A549 (cell line): ENCODE measurements around the gene SLC4A7. TPM values are rescaled to one million over a fixed set of nuclear protein-coding genes. Genes with fewer than 3 reads are reported as not detected.

ENCODE experiments used
- ATAC-seq, 2 experiments: fragments of 200-7000 bp in 1 of 2; fragments of >200 bp in 1 of 2; cut with Nextera tagmentation in 1 of 2; cut with Tn5 transposase in 1 of 2; 3 replicates each; pipeline versions ENCODE4 v1.8.0 to v1.9.1; 2018 to 2020; ENCODE audit warnings: mild to moderate bottlenecking in 1 of 2, moderate library complexity in 1 of 2
- CTCF ChIA-PET: fragments of 300-600 bp; sonication (Branson Sonifier 250); formaldehyde crosslinking; extraction: SDS; loops from one replicate; lab custom pipeline; 2021; ENCODE audit warnings: antibody characterized with exemption, inconsistent platforms; lab: Yijun Ruan, JAX
- POLR2A ChIA-PET: fragments of 350-600 bp; formaldehyde crosslinking; extraction: SDS; loops from one replicate; lab custom pipeline; 2021; ENCODE audit warnings: antibody characterized with exemption, inconsistent platforms; lab: Yijun Ruan, JAX
- DNase-seq, 2 experiments: peaks; one replicate each; pipeline versions ENCODE4 v3.0.0 to v3.0.0-alpha.2; 2011 to 2016; ENCODE audit warnings: low read depth in 1 of 2, low spot score in 1 of 2
- FAIRE-seq: peaks from 2 replicates; lab custom pipeline; 2011; peaks lifted over from hg19 to GRCh38; lab: Jason Lieb, UNC
- H3K27ac ChIP-seq, 2 experiments: fragments of >200 bp; sonication (Bioruptor Twin); formaldehyde crosslinking; 3 replicates each; pipeline ENCODE4 v1.5.1; 2016 to 2017
- H3K4me1 ChIP-seq: fragments of >200 bp; sonication (Bioruptor Twin); formaldehyde crosslinking; 3 replicates; pipeline ENCODE4 v1.6.1; 2016
- H3K4me2 ChIP-seq: fragments of >200 bp; sonication (Bioruptor Twin); formaldehyde crosslinking; 3 replicates; pipeline ENCODE4 v1.6.1; 2016
- H3K4me3 ChIP-seq: fragments of >200 bp; sonication (Bioruptor Twin); formaldehyde crosslinking; 3 replicates; pipeline ENCODE4 v1.5.1; 2016
- H3K9me3 ChIP-seq: fragments of >200 bp; sonication (Bioruptor Twin); formaldehyde crosslinking; 3 replicates; pipeline ENCODE4 v1.6.1; 2016
- BCL3 ChIP-seq: fragments of >200 bp; sonication (Bioruptor Twin); formaldehyde crosslinking; IDR thresholded peaks from 3 replicates; pipeline ENCODE4 v1.6.1; 2016
- CEBPB ChIP-seq, 2 experiments: fragments of >200 bp in 1 of 2; sonication (Bioruptor Twin) in 1 of 2; formaldehyde crosslinking in 1 of 2; IDR thresholded peaks; 2 replicates each; pipeline ENCODE4 v1.6.1; 2012 to 2016
- CTCF ChIP-seq: fragments of >200 bp; sonication (Bioruptor Twin); formaldehyde crosslinking; IDR thresholded peaks from 3 replicates; pipeline ENCODE4 v1.5.1; 2016
- EHF ChIP-seq: fragments of 250-450 bp; sonication (Bioruptor Pico); IDR thresholded peaks from 2 replicates; pipeline ENCODE4 v1.5.0; 2020; ENCODE audit warnings: mild to moderate bottlenecking
- EHMT2 ChIP-seq: fragments of 200-600 bp; sonication (generic); IDR thresholded peaks from 2 replicates; pipeline ENCODE4 v1.6.1; 2016; ENCODE audit warnings: antibody characterized with exemption, low read depth, mild to moderate bottlenecking, moderate library complexity
- ESRRA ChIP-seq: fragments of 150-350 bp; IDR thresholded peaks from 2 replicates; pipeline ENCODE4 v1.6.1; 2014; ENCODE audit warnings: mild to moderate bottlenecking, low read length, borderline replicate concordance
- FOXS1 ChIP-seq: fragments of 250-450 bp; sonication (Bioruptor Pico); IDR thresholded peaks from 2 replicates; pipeline ENCODE4 v1.5.0; 2020; ENCODE audit warnings: mild to moderate bottlenecking, moderate library complexity
- GATA3 ChIP-seq: IDR thresholded peaks from 2 replicates; pipeline ENCODE4 v1.6.1; 2012; ENCODE audit warnings: borderline replicate concordance
- HDAC2 ChIP-seq: fragments of 200-600 bp; sonication (generic); IDR thresholded peaks from 2 replicates; pipeline ENCODE4 v1.6.1; 2016
- HES2 ChIP-seq: fragments of >200 bp; sonication (Bioruptor Twin); formaldehyde crosslinking; IDR thresholded peaks from 2 replicates; pipeline ENCODE4 v1.6.1; 2016
- HOXA7 ChIP-seq: fragments of 250-450 bp; sonication (Bioruptor Pico); IDR thresholded peaks from 2 replicates; pipeline ENCODE4 v1.5.0; 2020; ENCODE audit warnings: mild to moderate bottlenecking, moderate library complexity
- HOXB5 ChIP-seq: fragments of 250-450 bp; sonication (Bioruptor Pico); IDR thresholded peaks from 2 replicates; pipeline ENCODE4 v1.5.0; 2020; ENCODE audit warnings: mild to moderate bottlenecking, moderate library complexity
- MAZ ChIP-seq: fragments of 150-350 bp; IDR thresholded peaks from 2 replicates; pipeline ENCODE4 v1.6.1; 2014; ENCODE audit warnings: antibody characterized with exemption, low read depth, low read length, borderline replicate concordance
- NFE2L2 ChIP-seq: fragments of 150-350 bp; conservative IDR thresholded peaks from 2 replicates; pipeline ENCODE4 v1.6.1; 2014; ENCODE audit warnings: low read length
- POLR2A ChIP-seq: IDR thresholded peaks from 2 replicates; pipeline ENCODE4 v1.6.1; 2012; ENCODE audit warnings: mild to moderate bottlenecking, low read length
- RAD21 ChIP-seq, 2 experiments: fragments of >200 bp in 1 of 2; sonication (Bioruptor Twin) in 1 of 2; formaldehyde crosslinking in 1 of 2; IDR thresholded peaks in 1 of 2; conservative IDR thresholded peaks in 1 of 2; 2 replicates in 1 of 2; 3 replicates in 1 of 2; pipeline ENCODE4 v1.6.1; 2012 to 2018; ENCODE audit warnings: inconsistent platforms in 1 of 2
- RFX5 ChIP-seq: fragments of 450-650 bp; IDR thresholded peaks from 2 replicates; pipeline ENCODE4 v1.7.1; 2014; ENCODE audit warnings: antibody characterized with exemption, mild to moderate bottlenecking, moderate library complexity
- SMC3 ChIP-seq: fragments of >200 bp; sonication (Bioruptor Twin); formaldehyde crosslinking; IDR thresholded peaks from 3 replicates; pipeline ENCODE4 v1.6.1; 2018; ENCODE audit warnings: inconsistent platforms
- SREBF2 ChIP-seq: fragments of 450-650 bp; IDR thresholded peaks from 2 replicates; pipeline ENCODE4 v1.6.1; 2014; ENCODE audit warnings: mild to moderate bottlenecking, moderate library complexity
- TFCP2L1 ChIP-seq: fragments of 250-450 bp; sonication (Bioruptor Pico); IDR thresholded peaks from 2 replicates; pipeline ENCODE4 v1.5.0; 2021; ENCODE audit warnings: mild to moderate bottlenecking
- TP53 ChIP-seq: fragments of 250-450 bp; sonication (Bioruptor Pico); IDR thresholded peaks from 2 replicates; pipeline ENCODE4 v1.5.0; 2021; ENCODE audit warnings: mild to moderate bottlenecking, moderate library complexity
- USF2 ChIP-seq: fragments of 450-650 bp; IDR thresholded peaks from 2 replicates; pipeline ENCODE4 v1.6.1; 2014; ENCODE audit warnings: antibody characterized with exemption
- ZFP36 ChIP-seq: fragments of 450-650 bp; IDR thresholded peaks from 2 replicates; pipeline ENCODE4 v1.6.1; 2014; ENCODE audit warnings: borderline replicate concordance; ENCODE audit not compliant: partially characterized antibody
- WGBS: methylation state at CpG from one replicate; pipeline ENCODE4 v1.1.6; 2017; ENCODE audit errors: missing lambda C conversion rate; 5-methylcytosine and 5-hydroxymethylcytosine counted together
- polyA plus RNA-seq, 4 experiments: library from polyadenylated mRNA; depleted of rRNA in 3 of 4; stranded (reverse); fragments of >200 nt; fragmentation: RNase III in 1 of 4; extraction: RNeasy Plus Mini Kit Qiagen cat#74134 plus additional on column Dnase treatment in 1 of 4; gene quantifications; 2 replicates in 3 of 4; 3 replicates in 1 of 4; pipeline ENCODE4 v1.2.3, GENCODE V29; 2011 to 2017

Gene SLC4A7
- polyA plus RNA-seq, 2 of the 4 experiments (the other 2 are of a cell fraction) = 35.1 to 70.2 TPM

GRCh38 chr3:27507515-27508266, 23.5 kb upstream of the SLC4A7 start:
- TF ChIP-seq HOXB5 (no peak), TFCP2L1 (no peak), HDAC2 (no peak), TP53 (CRISPR knock-in tag) (no peak), FOXS1 (CRISPR knock-in tag) (no peak), GATA3 (no peak), CTCF (no peak), HES2 (no peak), POLR2A (no peak), SREBF2 (no peak), SMC3 (no peak), ZFP36 (no peak)
- WGBS = 23% methylated on average over 2 of the region's 2 CpGs
- POLR2A ChIA-PET = interaction anchor here (0.6 to 1.2 kb wide), 3 partner anchors 23 to 153 kb away, joined by 3 to 6 read pairs (median 3); partner anchors contain the start of gene SLC4A7
- Histone ChIP-seq H3K27ac (peak overlapping the region in 1 of 2 experiments; percentile 57; a peak in 3 of 6 replicates), H3K4me2 (peak overlapping the region; percentile 40), H3K9me3 (no peaks in the 10 kb centered on the region), H3K4me1 (peaks cover 30% of the 10 kb centered on the region), H3K4me3 (no peak overlapping the region)
- CTCF ChIA-PET = interaction anchor here (1.1 to 1.4 kb wide), 2 partner anchors 22 to 174 kb away, joined by 3 to 5 read pairs; no protein-coding TSS in a partner anchor
- no peak for FAIRE-seq
- ATAC-seq = peak; percentile 16 to 64; a peak in 5 of 6 replicates
- no peak for DNase-seq

- H3K9me3 ChIP-seq = no peaks in the 10 kb centered on the region
- H3K27ac ChIP-seq = no peak overlapping the region; a peak in 1 of 6 replicates
- peaks cover 26% of the 10 kb centered on the region for H3K4me1 ChIP-seq
- peak overlapping the region; percentile 40 for H3K4me2 ChIP-seq
- ChIA-PET POLR2A (interaction anchor here (1.2 kb wide), 1 partner anchor 23 kb away, joined by 6 read pairs; the partner anchor contains the start of gene SLC4A7), CTCF (interaction anchor here (1.1 to 1.4 kb wide), 2 partner anchors 23 to 174 kb away, joined by 3 to 5 read pairs; no protein-coding TSS in a partner anchor)
- FAIRE-seq = no peak
- H3K4me3 ChIP-seq = no peak overlapping the region
- WGBS = 17% methylated on average over 1 of the region's 1 CpG
- no peak for TF ChIP-seq EHMT2
- no peak for TF ChIP-seq USF2
- TF ChIP-seq HOXA7 (CRISPR knock-in tag) = no peak
- TF ChIP-seq EHF (CRISPR knock-in tag) = no peak
- no peak for TF ChIP-seq CEBPB (IDR thresholded peaks at IDR 0.05)
- TF ChIP-seq RFX5 = no peak
- no peak for TF ChIP-seq BCL3
- no peak for TF ChIP-seq RAD21 (conservative IDR thresholded peaks at IDR 0.05 in 1 of 2, IDR thresholded peaks at IDR 0.05 in 1 of 2)
- TF ChIP-seq NFE2L2 = no peak
- TF ChIP-seq TFCP2L1 = no peak
- no peak for TF ChIP-seq ESRRA
- no peak for TF ChIP-seq MAZ
- TF ChIP-seq, all 56 proteins: peak for 0
- no peak for ATAC-seq
- DNase-seq = no peak
Measured at GRCh38 chr3:27507111-27507510, 22.9 kb upstream of the SLC4A7 start.
